Subcutaneous abdominal adipose tissue (tissue), 5 donors: Measurements from ENCODE around the gene NELFE.
"Not testable (repeated sequence)": the region's sequence is repeated elsewhere in the genome, so short reads cannot be mapped to it uniquely, and the experiment has no call there.

Experiments
- H3K27ac ChIP-seq: one replicate; pipeline ENCODE4 v1.7.0; 2013; ENCODE audit warnings: low read depth, mild to moderate bottlenecking, inconsistent platforms, low read length, moderate library complexity
- H3K27me3 ChIP-seq, 5 donors: one replicate each; pipeline ENCODE4 v1.7.0; 2013; ENCODE audit warnings: low read length in 5 of 5, inconsistent platforms in 1 of 5; ENCODE audit not compliant: control insufficient read depth in 5 of 5, insufficient read depth in 4 of 5
- H3K36me3 ChIP-seq, 5 donors: one replicate each; pipeline ENCODE4 v1.7.0; 2013; ENCODE audit warnings: low read length in 5 of 5; ENCODE audit not compliant: control insufficient read depth in 5 of 5, insufficient read depth in 5 of 5
- H3K4me1 ChIP-seq, 5 donors: one replicate each; pipeline ENCODE4 v1.7.0; 2013; ENCODE audit warnings: low read length in 5 of 5, mild to moderate bottlenecking in 3 of 5, moderate library complexity in 1 of 5; ENCODE audit not compliant: control insufficient read depth in 5 of 5, insufficient read depth in 5 of 5
- H3K4me3 ChIP-seq, 5 donors: one replicate each; pipeline ENCODE4 v1.7.0; 2013; ENCODE audit warnings: low read length in 5 of 5, low read depth in 1 of 5
- H3K9ac ChIP-seq, 5 donors: one replicate each; pipeline ENCODE4 v1.7.0; 2013; ENCODE audit warnings: low read length in 5 of 5, mild to moderate bottlenecking in 4 of 5, moderate library complexity in 3 of 5
- H3K9me3 ChIP-seq, 5 donors: one replicate each; pipeline ENCODE4 v1.7.0; 2013; ENCODE audit warnings: low read length in 5 of 5; ENCODE audit not compliant: control insufficient read depth in 5 of 5
- donor health status: healthy.
- donor health status: healthy.
- donor health status: healthy.
- donor health status: healthy.
- donor health status: healthy.

Gene NELFE

GRCh38 chr6:31958741-31959739 is at the start of gene NELFE, which contains the start of gene SKIC2:
TSS of gene NELFE (minus strand) at chr6:31958971. CDS start at chr6:31958446, 525 bp downstream.
TSS of gene SKIC2 (plus strand) at chr6:31959175. CDS start at chr6:31959193, 18 bp downstream.
- H3K4me3 ChIP-seq: peak within 1 kb of the TSS; percentile 86 to 100 (median 96)
- H3K36me3 ChIP-seq: peaks cover 4 to 66% (median 64%) of the 10 kb centered on the region in 5 donors
- H3K27ac ChIP-seq: peak within 1 kb of the TSS; percentile 90
- H3K27me3 ChIP-seq: no peaks in the 10 kb centered on the region
- peak within 1 kb of the TSS; percentile 73 to 98 (median 97) for H3K9ac ChIP-seq
- peaks cover 9 to 23% (median 19%) of the 10 kb centered on the region in 5 donors for H3K4me1 ChIP-seq
- H3K9me3 ChIP-seq: no peaks in the 10 kb centered on the region

GRCh38 chr6:32008037-32008436 is 49.3 kb upstream of the NELFE start:
- H3K27ac ChIP-seq, H3K9ac ChIP-seq, H3K27me3 ChIP-seq, H3K9me3 ChIP-seq, H3K4me1 ChIP-seq, H3K36me3 ChIP-seq, H3K4me3 ChIP-seq: not testable (repeated sequence)

GRCh38 chr6:32007086-32007485 is 48.3 kb upstream of the NELFE start:
- not testable (repeated sequence) for H3K4me3 ChIP-seq, H3K27me3 ChIP-seq, H3K4me1 ChIP-seq, H3K27ac ChIP-seq, H3K36me3 ChIP-seq, H3K9me3 ChIP-seq, H3K9ac ChIP-seq

- not testable (repeated sequence) for H3K9ac ChIP-seq, H3K4me3 ChIP-seq, H3K36me3 ChIP-seq, H3K9me3 ChIP-seq, H3K27ac ChIP-seq, H3K27me3 ChIP-seq, H3K4me1 ChIP-seq
Observed at GRCh38 chr6:32005991-32006529, 47.3 kb upstream of the NELFE start.

- H3K9me3 ChIP-seq, H3K27ac ChIP-seq, H3K36me3 ChIP-seq, H3K9ac ChIP-seq, H3K4me3 ChIP-seq, H3K4me1 ChIP-seq, H3K27me3 ChIP-seq: not testable (repeated sequence)
Observed at GRCh38 chr6:32005538-32005880, 46.7 kb upstream of the NELFE start.

GRCh38 chr6:32004864-32005537 is 46.2 kb upstream of the NELFE start:
- not testable (repeated sequence) for H3K9ac ChIP-seq, H3K4me3 ChIP-seq, H3K27me3 ChIP-seq, H3K36me3 ChIP-seq, H3K4me1 ChIP-seq, H3K27ac ChIP-seq, H3K9me3 ChIP-seq

GRCh38 chr6:32004393-32004792 is 45.6 kb upstream of the NELFE start:
- H3K9me3 ChIP-seq, H3K27me3 ChIP-seq, H3K9ac ChIP-seq, H3K27ac ChIP-seq, H3K4me3 ChIP-seq, H3K4me1 ChIP-seq, H3K36me3 ChIP-seq: not testable (repeated sequence)

GRCh38 chr6:32003301-32003700 is 44.5 kb upstream of the NELFE start:
- H3K9ac ChIP-seq, H3K27me3 ChIP-seq, H3K4me3 ChIP-seq, H3K27ac ChIP-seq, H3K4me1 ChIP-seq, H3K36me3 ChIP-seq, H3K9me3 ChIP-seq: not testable (repeated sequence)

- H3K27me3 ChIP-seq, H3K9me3 ChIP-seq, H3K4me3 ChIP-seq, H3K4me1 ChIP-seq, H3K9ac ChIP-seq, H3K27ac ChIP-seq, H3K36me3 ChIP-seq: not testable (repeated sequence)
Observed at GRCh38 chr6:32002546-32003268, 43.9 kb upstream of the NELFE start.

GRCh38 chr6:31996385-31996784 is 37.6 kb upstream of the NELFE start:
- not testable (repeated sequence) for H3K9me3 ChIP-seq, H3K27me3 ChIP-seq, H3K4me3 ChIP-seq, H3K9ac ChIP-seq, H3K4me1 ChIP-seq, H3K27ac ChIP-seq, H3K36me3 ChIP-seq
